HepG2 (cell line): ENCODE results near the gene ATRIP. TPM values are rescaled to one million over a fixed set of nuclear protein-coding genes. Genes with fewer than 3 reads are reported as not detected.

Experiments used
- BHLHE40 ChIP-seq: IDR thresholded peaks from 2 replicates; pipeline ENCODE4 v1.6.1; 2011; ENCODE audit warnings: low read length, improper control_type of control experiment
- HOXA9 ChIP-seq: sonication (generic); formaldehyde crosslinking; IDR thresholded peaks from 2 replicates; pipeline ENCODE4 v1.8.1; 2022; ENCODE audit warnings: missing genetic modification reagents, mild to moderate bottlenecking, moderate library complexity, borderline replicate concordance
- KDM1A ChIP-seq: IDR thresholded peaks from 2 replicates; pipeline ENCODE4 v1.6.1; 2016; ENCODE audit warnings: missing compliant biosample characterization
- KLF11 ChIP-seq: IDR thresholded peaks from 2 replicates; pipeline ENCODE4 v1.6.1; 2016; ENCODE audit warnings: missing compliant biosample characterization
- MIER3 ChIP-seq: IDR thresholded peaks from 2 replicates; pipeline ENCODE4 v1.6.1; 2016; ENCODE audit warnings: missing compliant biosample characterization, borderline replicate concordance
- MTA3 ChIP-seq: sonication (generic); formaldehyde crosslinking; IDR thresholded peaks from 2 replicates; pipeline ENCODE4 v1.4.0; 2020; ENCODE audit warnings: missing genetic modification reagents
- NFIB ChIP-seq: sonication (generic); formaldehyde crosslinking; IDR thresholded peaks from 2 replicates; pipeline ENCODE4 v1.9.0; 2021; ENCODE audit warnings: missing genetic modification reagents, mild to moderate bottlenecking, borderline replicate concordance
- NFKBIZ ChIP-seq: IDR thresholded peaks from 2 replicates; pipeline ENCODE4 v1.6.1; 2018; ENCODE audit warnings: missing genetic modification reagents, missing compliant biosample characterization
- TGIF2 ChIP-seq: IDR thresholded peaks from 2 replicates; pipeline ENCODE4 v1.6.1; 2016; ENCODE audit warnings: control low read depth, missing compliant biosample characterization
- THAP7 ChIP-seq: sonication (generic); formaldehyde crosslinking; IDR thresholded peaks from 2 replicates; pipeline ENCODE4 v1.8.1; 2023; ENCODE audit warnings: mild to moderate bottlenecking, missing genetic modification reagents
- TOE1 ChIP-seq: sonication (generic); formaldehyde crosslinking; IDR thresholded peaks from 2 replicates; pipeline ENCODE4 v1.4.0; 2020; ENCODE audit warnings: mild to moderate bottlenecking, missing genetic modification reagents
- ZNF264 ChIP-seq: sonication (generic); formaldehyde crosslinking; IDR thresholded peaks from 2 replicates; pipeline ENCODE4 v1.4.0; 2020; ENCODE audit warnings: missing genetic modification reagents
- ZNF280D ChIP-seq: sonication (generic); formaldehyde crosslinking; IDR thresholded peaks from 2 replicates; pipeline ENCODE4 v1.5.1; 2020; ENCODE audit warnings: mild to moderate bottlenecking, missing genetic modification reagents
- ZNF337 ChIP-seq: sonication (generic); formaldehyde crosslinking; IDR thresholded peaks from 2 replicates; pipeline ENCODE4 v1.5.1; 2020; ENCODE audit warnings: missing genetic modification reagents, low read depth, mild to moderate bottlenecking, borderline replicate concordance
- ZNF33B ChIP-seq: sonication (generic); formaldehyde crosslinking; IDR thresholded peaks from 2 replicates; pipeline ENCODE4 v1.5.1; 2020; ENCODE audit warnings: mild to moderate bottlenecking, missing genetic modification reagents
- ZNF646 ChIP-seq: sonication (generic); formaldehyde crosslinking; IDR thresholded peaks from 2 replicates; pipeline ENCODE4 v1.9.0; 2021; ENCODE audit warnings: mild to moderate bottlenecking, missing genetic modification reagents
- polyA plus RNA-seq, 8 experiments: library from polyadenylated mRNA; depleted of rRNA in 3 of 8; stranded (reverse) in 7 of 8; unstranded in 1 of 8; fragments of >200 nt; fragmentation: Illumina TruSeq in 4 of 8; extraction: Trizol in 4 of 8; gene quantifications; 2 replicates each; pipeline versions ENCODE4 v1.2.1 to v1.2.3, GENCODE V29; 2011 to 2016; ENCODE audit warnings: low read depth in 4 of 8, missing spikeins in 1 of 8, mixed read lengths in 1 of 8; ENCODE audit not compliant: insufficient read depth in 1 of 8
- total RNA-seq, 5 experiments: library from RNA; depleted of rRNA; stranded (reverse); fragments of >200 nt; fragmentation: Illumina TruSeq; extraction: Trizol; gene quantifications; 2 replicates each; pipeline ENCODE4 v1.2.3, GENCODE V29; 2016; ENCODE audit warnings: low read depth in 1 of 5

The ATRIP gene
- total and polyA plus RNA-seq, 2 of the 13 experiments (the other 11 are each of a cell fraction or from before 2014, with no cell fraction given) = 5.1 to 12.5 TPM

GRCh38 chr3:48428572-48429316 lies 17.8 kb upstream of the ATRIP start (continued):
- TF ChIP-seq BHLHE40 = no peak
- peak; percentile 61; the same call in 1 of the 2 replicates for TF ChIP-seq MIER3 (CRISPR knock-in tag)
- no peak for TF ChIP-seq ZNF646 (CRISPR knock-in tag)
- no peak for TF ChIP-seq NFKBIZ (CRISPR knock-in tag)
- no peak for TF ChIP-seq TOE1 (CRISPR knock-in tag)
- no peak for TF ChIP-seq ZNF280D (CRISPR knock-in tag)
- no peak for TF ChIP-seq KDM1A
- TF ChIP-seq THAP7 (CRISPR knock-in tag) = no peak
- 0 out of 2 replicates have a peak, but pooled peaks have one; percentile 50 for TF ChIP-seq HOXA9 (CRISPR knock-in tag)
- TF ChIP-seq ZNF264 = no peak
- no peak for TF ChIP-seq ZNF33B (CRISPR knock-in tag)
- no peak for TF ChIP-seq ZNF337
- no peak for TF ChIP-seq MTA3
- peak; percentile 64; the same call in 1 of the 2 replicates for TF ChIP-seq TGIF2
- TF ChIP-seq KLF11 (CRISPR knock-in tag) = no peak
- no peak for TF ChIP-seq NFIB
